CD8-positive, alpha-beta memory T cell (primary cell): Measurements from ENCODE around the gene NECTIN1. TPM values are rescaled to one million over a fixed set of nuclear protein-coding genes. Genes with fewer than 3 reads are reported as not detected.

ENCODE experiments used
- CTCF ChIA-PET: fragments of 350-600 bp; sonication (Branson Sonifier 250); formaldehyde crosslinking; loops from one replicate; lab custom pipeline; 2021; ENCODE audit warnings: antibody characterized with exemption; lab: Charles Lee
- POLR2A ChIA-PET: fragments of 350-600 bp; sonication (Branson Sonifier 250); formaldehyde crosslinking; loops from one replicate; lab custom pipeline; 2021; ENCODE audit warnings: antibody characterized with exemption; lab: Charles Lee
- DNase-seq, 5 donors: peaks; one replicate each; pipeline versions ENCODE4 v3.0.0 to v3.0.0-alpha.2; 2020 to 2022; ENCODE audit warnings: mixed read lengths in 1 of 5
- H3K27ac ChIP-seq: one replicate; pipeline ENCODE4 v1.7.0; 2013; ENCODE audit warnings: low read depth, mild to moderate bottlenecking, low read length, moderate library complexity
- H3K27me3 ChIP-seq: 2 replicates; pipeline ENCODE4 v1.7.0; 2013; ENCODE audit warnings: low read length, mild to moderate bottlenecking; ENCODE audit not compliant: insufficient read depth, poor library complexity, severe bottlenecking
- H3K36me3 ChIP-seq: 2 replicates; pipeline ENCODE4 v1.7.0; 2013; ENCODE audit warnings: mild to moderate bottlenecking, low read length, moderate library complexity; ENCODE audit not compliant: insufficient read depth
- H3K4me1 ChIP-seq: 2 replicates; pipeline ENCODE4 v1.7.0; 2013; ENCODE audit warnings: mild to moderate bottlenecking, low read length, moderate library complexity; ENCODE audit not compliant: insufficient read depth
- H3K4me3 ChIP-seq: 2 replicates; pipeline ENCODE4 v1.7.0; 2013; ENCODE audit warnings: mild to moderate bottlenecking, low read length
- H3K9me3 ChIP-seq: 2 replicates; pipeline ENCODE4 v1.7.0; 2013; ENCODE audit warnings: mild to moderate bottlenecking, low read length
- H3K27ac Mint-ChIP-seq, 8 donors: one replicate each; pipeline ENCODE4 v1.8.0; 2020 to 2021; ENCODE audit warnings: mixed read lengths in 8 of 8, mild to moderate bottlenecking in 6 of 8, inconsistent platforms in 3 of 8, moderate library complexity in 3 of 8
- H3K27me3 Mint-ChIP-seq, 2 donors: one replicate each; pipeline ENCODE4 v1.8.0; 2020 to 2021; ENCODE audit warnings: mixed read lengths in 2 of 2, mild to moderate bottlenecking in 1 of 2, moderate library complexity in 1 of 2
- H3K36me3 Mint-ChIP-seq, 3 donors: one replicate each; pipeline ENCODE4 v1.8.0; 2020 to 2021; ENCODE audit warnings: mixed read lengths in 3 of 3, inconsistent platforms in 1 of 3, mild to moderate bottlenecking in 1 of 3
- H3K4me1 Mint-ChIP-seq, 3 donors: one replicate each; pipeline ENCODE4 v1.8.0; 2020 to 2021; ENCODE audit warnings: mixed read lengths in 3 of 3, inconsistent platforms in 1 of 3, mild to moderate bottlenecking in 1 of 3
- H3K4me3 Mint-ChIP-seq, 7 donors: one replicate each; pipeline ENCODE4 v1.8.0; 2020 to 2021; ENCODE audit warnings: mixed read lengths in 7 of 7, mild to moderate bottlenecking in 6 of 7, moderate library complexity in 4 of 7, inconsistent platforms in 2 of 7
- H3K9me3 Mint-ChIP-seq, 5 donors: one replicate each; pipeline ENCODE4 v1.8.0; 2020 to 2022; ENCODE audit warnings: mixed read lengths in 5 of 5, mild to moderate bottlenecking in 3 of 5, moderate library complexity in 2 of 5, inconsistent platforms in 1 of 5
- polyA plus RNA-seq: library from polyadenylated mRNA; unstranded; fragments of 300-500 nt; fragmentation: Illumina TruSeq; gene quantifications from one replicate; pipeline ENCODE4 v1.2.3, GENCODE V29; 2021
- total RNA-seq, 2 experiments: library from RNA; stranded (reverse); gene quantifications; one replicate each; pipeline ENCODE4 v1.2.3, GENCODE V29; 2021

Gene NECTIN1
- total and polyA plus RNA-seq, 3 experiments from 2014 or later, result 0.35 to 3.8 (median 3.0) TPM

- Mint-ChIP-seq H3K9me3 (peaks cover 0 to 7% (median 4%) of the 10 kb centered on the region in 5 donors), H3K36me3 (no peaks in the 10 kb centered on the region), H3K27me3 (peaks cover 4 to 27% of the 10 kb centered on the region in 2 donors), H3K4me3 (no peak overlapping the region), H3K27ac (no peak overlapping the region), H3K4me1 (no peaks in the 10 kb centered on the region)
- no peak overlapping the region for H3K4me3 ChIP-seq
- POLR2A ChIA-PET, result no interaction called here
- H3K27me3 ChIP-seq, result peaks cover under 1% of the 10 kb centered on the region
- no peaks in the 10 kb centered on the region for H3K36me3 ChIP-seq
- peak overlapping the region; percentile 64 for H3K27ac ChIP-seq
- CTCF ChIA-PET, result no interaction called here
- no peaks in the 10 kb centered on the region for H3K4me1 ChIP-seq
- H3K9me3 ChIP-seq, result no peaks in the 10 kb centered on the region
- DNase-seq, result no peak
Observed at GRCh38 chr11:119594639-119595249, 134.3 kb downstream of the NECTIN1 start.

GRCh38 chr11:119593346-119593745, 135.7 kb downstream of the NECTIN1 start:
- Mint-ChIP-seq H3K27me3 (peaks cover 4 to 27% of the 10 kb centered on the region in 2 donors), H3K4me1 (no peaks in the 10 kb centered on the region), H3K36me3 (no peaks in the 10 kb centered on the region), H3K9me3 (peaks cover 0 to 7% (median 4%) of the 10 kb centered on the region in 5 donors), H3K4me3 (no peak overlapping the region), H3K27ac (no peak overlapping the region)
- Histone ChIP-seq H3K9me3 (no peaks in the 10 kb centered on the region), H3K27me3 (peaks cover 2% of the 10 kb centered on the region), H3K4me3 (no peak overlapping the region), H3K36me3 (no peaks in the 10 kb centered on the region), H3K4me1 (no peaks in the 10 kb centered on the region), H3K27ac (no peak overlapping the region)
- DNase-seq, result no peak
- CTCF ChIA-PET, result no interaction called here
- POLR2A ChIA-PET, result no interaction called here

- peaks cover 4 to 26% of the 10 kb centered on the region in 2 donors for H3K27me3 Mint-ChIP-seq
- no peak overlapping the region for H3K27ac Mint-ChIP-seq
- H3K4me1 Mint-ChIP-seq, result no peaks in the 10 kb centered on the region
- H3K9me3 ChIP-seq, result no peaks in the 10 kb centered on the region
- no peak overlapping the region for H3K4me3 ChIP-seq
- H3K4me3 Mint-ChIP-seq, result no peak overlapping the region
- no peak for DNase-seq
- POLR2A ChIA-PET, result no interaction called here
- H3K36me3 Mint-ChIP-seq, result no peaks in the 10 kb centered on the region
- peaks cover 2% of the 10 kb centered on the region for H3K27me3 ChIP-seq
- CTCF ChIA-PET, result no interaction called here
- peaks cover 0 to 7% (median 4%) of the 10 kb centered on the region in 5 donors for H3K9me3 Mint-ChIP-seq
- H3K27ac ChIP-seq, result no peak overlapping the region
- no peaks in the 10 kb centered on the region for H3K36me3 ChIP-seq
- H3K4me1 ChIP-seq, result no peaks in the 10 kb centered on the region
Observed at GRCh38 chr11:119592642-119593041, 136.4 kb downstream of the NECTIN1 start.

DNA sequence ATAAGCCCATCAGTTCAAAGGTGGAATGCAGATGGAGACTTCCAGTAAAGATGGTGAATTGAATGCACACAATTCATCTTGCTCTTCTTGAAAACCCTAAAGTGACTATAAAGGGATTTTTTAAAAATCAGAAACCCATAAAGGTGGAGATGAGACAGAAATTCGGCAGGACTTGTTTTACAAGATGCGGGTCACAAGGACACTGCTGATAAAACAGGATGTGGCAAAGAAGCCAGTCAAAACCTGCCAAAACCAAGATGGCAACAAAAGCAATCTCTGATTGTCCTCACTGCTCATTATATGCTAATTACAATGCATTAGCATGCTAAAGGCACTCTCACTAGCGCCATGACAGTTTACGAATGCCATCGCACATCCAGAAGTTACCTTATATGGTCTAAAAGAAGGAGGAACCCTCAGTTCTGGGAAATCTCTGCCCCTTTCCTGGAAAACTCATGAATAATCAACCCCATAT, 137.1 kb downstream of the NECTIN1 start:
- no peaks in the 10 kb centered on the region for H3K4me1 ChIP-seq
- no peak overlapping the region for H3K4me3 ChIP-seq
- DNase-seq, result no peak
- no peaks in the 10 kb centered on the region for H3K36me3 ChIP-seq
- peaks cover 2% of the 10 kb centered on the region for H3K27me3 ChIP-seq
- H3K4me1 Mint-ChIP-seq, result no peaks in the 10 kb centered on the region
- CTCF ChIA-PET, result no interaction called here
- H3K27ac Mint-ChIP-seq, result no peak overlapping the region
- H3K36me3 Mint-ChIP-seq, result no peaks in the 10 kb centered on the region
- no peak overlapping the region for H3K4me3 Mint-ChIP-seq
- no peak overlapping the region for H3K27ac ChIP-seq
- peaks cover 0 to 7% (median 4%) of the 10 kb centered on the region in 5 donors for H3K9me3 Mint-ChIP-seq
- H3K9me3 ChIP-seq, result no peaks in the 10 kb centered on the region
- POLR2A ChIA-PET, result no interaction called here
- H3K27me3 Mint-ChIP-seq, result peaks cover 10 to 26% of the 10 kb centered on the region in 2 donors

DNA sequence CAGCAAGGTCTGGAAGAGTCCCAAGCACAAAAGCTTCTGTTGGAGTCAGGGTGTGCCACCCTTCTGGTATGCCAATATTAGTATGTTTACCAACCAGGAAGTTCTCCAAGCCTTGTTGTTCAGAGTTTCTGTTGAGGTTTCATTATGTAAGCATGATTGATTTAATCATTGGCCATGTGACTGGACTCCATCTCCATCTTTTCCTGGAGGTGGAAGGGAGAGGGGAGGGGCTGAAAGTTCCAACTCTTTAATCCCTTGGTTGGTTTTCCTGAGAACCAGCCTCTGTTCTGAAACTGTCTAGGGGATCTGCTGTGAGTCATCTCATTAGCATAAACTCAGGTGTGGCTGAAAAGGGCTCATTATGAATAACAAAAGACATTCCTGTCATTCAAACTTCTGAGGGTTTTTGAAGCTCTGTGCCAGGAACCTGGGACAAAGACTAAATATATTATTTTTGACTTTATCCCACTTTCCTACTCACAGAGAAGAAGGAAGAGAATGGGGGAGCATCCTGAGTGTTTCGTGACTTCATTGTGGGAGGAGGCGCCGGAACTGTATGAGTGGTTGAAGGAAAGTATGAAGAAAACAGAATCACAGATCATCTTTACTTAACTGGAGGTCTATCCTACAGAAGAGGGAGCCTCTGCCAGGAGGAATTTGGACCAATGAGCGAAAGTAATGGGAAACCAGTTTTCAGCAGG, 138.2 kb downstream of the NECTIN1 start:
- peaks cover 0 to 7% (median 4%) of the 10 kb centered on the region in 5 donors for H3K9me3 Mint-ChIP-seq

DNA sequence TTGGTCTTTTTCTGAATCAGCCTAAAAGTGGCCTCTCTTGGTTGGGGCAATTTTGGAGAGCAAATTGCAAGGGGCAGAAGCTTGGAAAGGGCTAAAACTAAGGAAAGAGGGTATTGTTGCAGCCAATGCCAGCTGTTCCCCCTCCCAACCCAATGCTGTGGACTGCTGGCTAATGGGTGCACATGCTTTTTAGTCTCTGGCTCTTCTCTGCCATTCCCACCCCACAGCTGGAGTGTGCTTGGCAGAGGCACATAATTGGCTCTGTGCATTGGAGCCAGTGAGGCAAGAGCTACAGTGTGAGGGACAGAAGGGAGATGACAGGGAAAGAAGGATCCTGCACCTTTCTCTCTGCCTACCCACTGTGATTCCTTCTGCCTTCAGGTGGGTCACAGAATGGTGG, 140.0 kb downstream of the NECTIN1 start:
- Histone ChIP-seq H3K4me3 (no peak overlapping the region), H3K27ac (no peak overlapping the region), H3K9me3 (no peaks in the 10 kb centered on the region), H3K27me3 (peaks cover 6% of the 10 kb centered on the region), H3K4me1 (no peaks in the 10 kb centered on the region), H3K36me3 (no peaks in the 10 kb centered on the region)
- Mint-ChIP-seq H3K27me3 (peaks cover 22 to 45% of the 10 kb centered on the region in 2 donors), H3K9me3 (peaks cover 0 to 7% (median 4%) of the 10 kb centered on the region in 5 donors), H3K27ac (no peak overlapping the region), H3K4me1 (peaks cover 0 to 8% (median 2%) of the 10 kb centered on the region in 3 donors), H3K36me3 (peaks cover 0 to 1% (median 0%) of the 10 kb centered on the region in 3 donors), H3K4me3 (no peak overlapping the region)
- CTCF ChIA-PET, result no interaction called here
- DNase-seq, result no peak
- POLR2A ChIA-PET, result no interaction called here

More for the DNA sequence above, 138.2 kb downstream of the NECTIN1 start:
- Mint-ChIP-seq H3K4me3 (no peak overlapping the region), H3K27me3 (peaks cover 16 to 33% of the 10 kb centered on the region in 2 donors), H3K36me3 (peaks cover 0 to 1% (median 0%) of the 10 kb centered on the region in 3 donors), H3K4me1 (no peaks in the 10 kb centered on the region), H3K27ac (peak overlapping the region in 1 of 8 donors; percentile 4)
- H3K4me3 ChIP-seq, result no peak overlapping the region
- H3K27ac ChIP-seq, result no peak overlapping the region
- CTCF ChIA-PET, result no interaction called here
- no peaks in the 10 kb centered on the region for H3K9me3 ChIP-seq
- no peak for DNase-seq
- POLR2A ChIA-PET, result no interaction called here
- no peaks in the 10 kb centered on the region for H3K4me1 ChIP-seq
- H3K27me3 ChIP-seq, result peaks cover 2% of the 10 kb centered on the region
- H3K36me3 ChIP-seq, result no peaks in the 10 kb centered on the region
